Stimulated activated CD8-positive, alpha-beta memory T cell treated with anti-CD3 and anti-CD28 coated beads, Interleukin-15, amount 100 ng/mL, for 4 hours (primary cell): Measurements from ENCODE around the gene KLF3.

Experiments
- DNase-seq, 2 donors: peaks; one replicate each; pipeline ENCODE4 v3.0.0-alpha.2; 2020; ENCODE audit warnings: low read depth in 2 of 2

KLF3 gene

GRCh38 chr4:38673130-38673978 is 9.4 kb downstream of the KLF3 start:
- no peak for DNase-seq

- DNase-seq: no peak
These were observed 10.5 kb downstream of the KLF3 start for GRCh38 chr4:38674258-38675144.

DNA sequence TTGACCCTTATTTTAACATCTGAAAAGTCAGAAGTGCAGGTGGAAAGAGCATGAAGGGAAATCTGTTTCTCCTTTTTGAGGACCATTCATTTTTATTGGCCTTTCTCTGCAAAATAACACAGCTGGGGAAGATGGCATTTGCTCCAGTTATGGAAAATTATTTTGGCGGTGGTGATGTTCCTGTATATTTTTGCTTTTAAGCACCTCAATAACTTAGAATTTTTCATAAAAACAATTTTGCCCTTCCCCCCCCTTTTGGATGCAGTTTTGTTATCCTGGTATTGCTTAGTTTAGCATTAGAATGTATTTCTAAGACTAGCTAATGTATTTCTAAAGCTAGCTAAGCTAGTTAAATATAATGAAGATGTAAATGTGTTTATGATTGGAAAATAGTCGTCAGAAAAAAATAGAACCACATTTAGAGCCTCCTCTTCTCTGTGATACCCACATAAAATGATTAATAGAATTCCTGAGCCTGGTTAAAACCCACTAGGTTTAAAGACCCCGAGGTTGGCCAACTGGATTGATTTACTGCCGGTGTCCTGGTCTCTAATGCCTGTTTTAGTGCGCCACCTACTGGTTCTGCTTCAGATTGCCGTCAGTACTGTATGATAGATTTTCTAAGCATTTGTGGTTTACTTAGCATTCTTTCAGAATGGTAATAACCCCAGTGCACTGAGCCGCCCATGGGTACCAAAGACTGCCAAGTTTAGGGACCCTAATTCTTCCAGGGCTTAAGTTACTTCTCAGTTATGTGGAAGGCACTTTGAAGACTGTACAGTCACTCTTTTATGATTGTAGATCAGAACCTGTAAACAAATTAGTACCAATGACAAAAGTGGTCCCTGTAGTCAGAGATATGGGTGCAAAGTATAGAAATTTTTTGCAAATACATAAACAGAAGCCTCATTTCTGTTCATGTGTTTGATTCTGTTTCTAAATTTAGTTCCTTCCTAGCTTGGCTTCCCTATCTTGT is 11.4 kb downstream of the KLF3 start:
- peak; percentile 45 to 68 for DNase-seq

- DNase-seq: no peak
These were observed 13.0 kb downstream of the KLF3 start for GRCh38 chr4:38676986-38677385.

DNA sequence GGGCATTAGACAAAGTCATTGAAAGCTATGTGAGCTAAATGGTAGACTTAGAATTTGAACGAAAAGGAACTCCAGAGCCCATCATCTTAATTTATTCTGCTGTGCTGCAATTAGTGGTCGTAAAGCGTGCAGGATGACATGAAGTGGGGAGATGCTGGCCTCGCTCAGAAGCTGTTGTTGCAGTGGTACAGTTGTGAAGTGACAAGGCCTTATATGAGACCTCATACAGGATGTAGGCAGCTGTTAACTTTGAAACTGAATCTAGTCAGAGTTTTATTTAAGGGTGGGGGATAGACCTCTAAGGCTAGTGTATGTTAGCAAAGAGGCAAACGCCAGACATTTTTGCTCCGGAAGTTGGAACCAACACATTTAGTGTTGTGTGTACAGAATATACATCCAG is 13.4 kb downstream of the KLF3 start:
- DNase-seq: no peak

GRCh38 chr4:38678078-38678477 is 14.1 kb downstream of the KLF3 start:
- DNase-seq: no peak

- DNase-seq: no peak
These were observed 15.9 kb downstream of the KLF3 start for GRCh38 chr4:38679921-38680320.

DNA sequence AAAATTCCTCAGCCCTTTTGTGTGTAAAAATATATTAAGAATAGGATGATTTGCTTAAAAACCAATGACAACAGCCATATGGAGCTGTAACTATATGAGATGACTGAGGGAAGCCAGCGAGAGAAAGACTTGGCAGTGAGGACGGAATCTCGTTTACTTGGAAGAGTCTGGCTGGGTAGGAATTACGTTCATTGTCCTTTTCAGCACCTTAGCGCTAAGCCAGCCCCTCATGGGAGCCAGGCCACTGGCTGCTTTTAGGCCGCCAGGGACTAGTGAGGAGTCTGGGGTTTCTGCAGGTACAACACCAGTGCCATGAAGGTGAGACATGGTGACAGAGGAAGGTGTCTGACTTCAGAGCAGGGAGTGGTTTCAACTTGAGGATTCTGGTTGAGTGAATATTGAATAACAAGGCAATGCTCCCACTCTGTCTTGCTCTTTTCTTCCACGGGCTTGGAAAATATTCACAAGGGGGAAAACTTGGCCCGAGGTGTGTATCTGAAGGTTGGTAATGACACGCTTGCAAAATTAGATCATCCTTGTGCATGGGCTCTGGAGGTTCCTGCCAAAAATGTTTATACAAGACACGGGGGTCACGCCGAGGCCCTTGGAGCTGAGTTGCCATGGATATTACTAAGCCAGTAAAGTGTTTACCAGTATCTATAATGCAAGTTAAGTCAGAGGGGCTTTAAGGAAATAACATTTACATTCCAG is 17.4 kb downstream of the KLF3 start:
- no peak for DNase-seq

DNA sequence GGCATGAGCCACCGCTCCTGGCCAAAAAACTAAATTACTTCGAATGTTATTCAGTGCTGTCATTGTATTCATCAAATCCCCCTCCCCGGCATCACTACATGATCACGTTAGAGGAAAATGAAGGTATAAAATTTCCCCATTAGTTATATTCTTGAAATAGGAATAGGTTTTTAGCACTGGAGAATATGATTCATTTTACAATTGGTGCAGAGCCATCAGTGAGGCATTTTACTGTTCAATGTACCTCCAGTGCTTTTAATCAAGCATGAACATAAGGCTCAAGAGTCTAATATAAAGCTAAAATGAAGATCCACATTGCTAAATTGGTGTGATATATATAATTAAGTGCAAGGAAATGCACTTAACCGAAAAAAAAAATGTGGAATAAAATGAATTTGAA is 18.3 kb downstream of the KLF3 start:
- no peak for DNase-seq

DNA sequence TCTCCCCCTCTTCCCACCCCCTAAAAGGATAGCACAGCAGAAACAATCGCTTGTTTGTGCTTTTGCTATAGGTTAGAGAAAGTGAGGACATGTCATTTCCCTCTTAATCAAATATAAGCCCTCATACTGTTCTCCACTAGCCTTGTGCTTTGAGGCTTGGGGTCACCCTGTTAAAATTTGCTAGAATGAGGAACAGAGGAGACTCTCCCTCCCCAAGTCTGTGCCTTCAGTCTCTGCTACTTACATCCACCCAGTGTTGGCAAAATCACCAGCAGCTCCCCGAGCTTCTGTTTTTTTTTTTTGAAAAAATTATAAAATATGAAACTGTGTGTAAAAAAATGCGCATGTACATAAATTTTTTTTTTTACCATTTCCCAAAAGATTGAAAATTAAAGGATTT is 19.3 kb downstream of the KLF3 start:
- DNase-seq: no peak

GRCh38 chr4:38684271-38684670 is 20.3 kb downstream of the KLF3 start:
- DNase-seq: no peak

DNA sequence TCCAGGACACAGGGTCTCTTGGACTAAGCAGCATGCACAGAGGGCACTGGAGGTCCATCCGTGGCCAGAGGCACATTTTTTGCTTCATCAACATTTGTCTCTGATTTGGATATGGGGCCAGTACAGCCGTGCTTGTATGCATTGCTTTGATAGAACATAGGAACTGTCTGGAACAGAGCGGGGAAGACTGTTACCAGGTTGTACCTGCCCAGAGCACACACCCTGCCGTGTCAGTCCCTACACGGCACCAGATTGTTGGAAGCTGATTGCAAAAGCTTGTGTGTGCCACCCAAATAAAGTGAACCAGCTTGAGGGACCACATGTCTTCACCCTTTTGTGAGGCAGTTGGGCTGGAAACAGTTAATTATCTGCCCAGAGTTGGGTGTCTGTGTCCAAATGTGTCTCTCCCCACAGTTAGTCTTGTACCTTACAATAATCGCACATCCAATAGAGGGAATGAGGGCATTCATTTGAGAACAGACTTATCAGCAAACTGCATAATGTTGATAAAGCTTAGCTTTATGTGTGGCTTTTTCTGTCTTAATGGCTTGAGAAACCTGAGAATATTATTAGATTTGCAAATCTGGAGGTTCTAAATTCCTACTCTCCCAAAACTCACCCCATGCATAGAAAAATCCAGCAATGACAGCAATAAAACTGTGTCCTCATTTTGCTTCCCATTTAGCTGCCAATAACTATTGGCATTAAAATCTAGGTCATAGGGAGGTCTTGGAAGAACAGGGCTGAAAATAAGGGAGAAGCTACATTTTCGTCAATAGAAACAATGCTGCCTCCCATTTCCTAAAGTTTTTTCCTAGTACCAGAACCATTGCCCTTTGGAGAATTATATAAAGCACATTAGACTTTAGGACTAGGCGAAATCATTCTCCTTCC is 21.2 kb downstream of the KLF3 start:
- DNase-seq: no peak

DNA sequence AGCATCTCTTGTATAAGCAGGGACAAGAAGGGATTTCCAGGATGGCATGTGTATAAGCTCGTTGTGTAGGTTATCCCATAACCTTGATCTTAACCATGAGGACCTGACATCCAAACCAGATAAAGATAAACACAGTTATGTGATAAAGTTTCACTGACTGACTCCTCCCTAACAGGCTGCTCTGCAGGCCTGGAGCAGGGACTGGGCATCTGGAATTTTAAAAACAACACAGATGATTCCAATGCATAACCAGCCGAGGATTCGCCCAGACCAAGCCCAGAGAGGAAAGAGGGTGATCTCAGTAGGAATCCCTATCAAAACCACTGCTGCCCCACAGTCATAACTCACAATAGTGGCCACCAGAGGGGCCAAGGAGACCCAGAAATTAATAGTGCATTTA is 22.7 kb downstream of the KLF3 start:
- no peak for DNase-seq

DNA sequence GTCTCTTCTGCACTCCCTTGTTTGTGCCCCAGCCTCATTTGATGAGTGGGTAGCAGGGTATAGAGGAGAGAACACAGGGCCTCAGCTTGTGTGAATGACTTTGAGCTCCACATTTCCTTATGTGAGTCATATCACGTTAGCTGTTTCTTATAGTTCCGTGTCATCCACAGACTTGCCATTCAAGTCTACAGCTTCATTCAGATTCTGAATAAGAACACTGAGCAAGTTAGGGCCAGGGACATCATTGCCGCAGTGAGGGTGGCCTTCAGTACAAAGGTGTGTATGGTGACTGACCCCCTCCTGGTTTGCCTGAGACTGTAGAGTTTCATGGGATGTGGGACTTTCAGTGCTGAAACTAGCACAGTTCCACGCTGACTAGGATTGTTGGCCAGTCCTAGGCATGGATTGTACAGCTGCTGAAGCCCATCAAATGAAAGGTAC is 23.6 kb downstream of the KLF3 start:
- no peak for DNase-seq

GRCh38 chr4:38688676-38689355 is 24.8 kb downstream of the KLF3 start:
- no peak for DNase-seq

GRCh38 chr4:38691251-38692008 is 27.4 kb downstream of the KLF3 start:
- DNase-seq: no peak

GRCh38 chr4:38692421-38692820 is 28.4 kb downstream of the KLF3 start:
- DNase-seq: no peak

- DNase-seq: no peak
These were observed 29.6 kb downstream of the KLF3 start for GRCh38 chr4:38693569-38693968.

GRCh38 chr4:38694330-38694729 is 30.3 kb downstream of the KLF3 start:
- DNase-seq: no peak
